GM12872 (cell line): ENCODE measurements around the gene KIF4A.

ENCODE experiments used
- CTCF ChIP-seq: IDR thresholded peaks from 3 replicates; pipeline ENCODE4 v1.5.1; 2011; ENCODE audit warnings: low read depth, mild to moderate bottlenecking, low read length, moderate library complexity; ENCODE audit not compliant: insufficient read depth

The KIF4A gene

GRCh38 chrX:70264784-70265183 is 25.1 kb upstream of the KIF4A start:
- no peak for TF ChIP-seq CTCF

- no peak for TF ChIP-seq CTCF
Measured at GRCh38 chrX:70268034-70268433, 21.9 kb upstream of the KIF4A start, which contains the start of gene ARR3. Gene ARR3 (plus strand): TSS chrX:70268334. CDS start chrX:70269386, 1,052 bp downstream.

DNA sequence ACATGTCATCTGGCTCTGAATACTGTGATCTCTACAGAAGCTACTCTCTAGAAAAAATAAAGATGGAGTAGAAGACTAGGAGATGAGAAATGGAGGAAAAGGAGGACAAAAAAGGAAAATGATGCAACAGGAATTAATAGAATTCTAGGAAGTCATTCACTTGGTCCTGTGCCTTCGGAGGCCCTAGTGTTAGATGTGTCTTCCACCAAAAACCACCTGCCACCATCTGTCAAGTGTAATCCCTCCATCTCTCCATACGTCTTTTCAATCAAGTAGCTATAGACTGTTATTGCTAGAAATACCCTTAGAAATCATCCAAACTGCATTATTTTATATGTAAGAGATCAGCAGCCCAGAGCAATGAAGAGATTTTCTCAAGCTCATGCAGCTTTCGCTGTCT is 10.8 kb upstream of the KIF4A start:
- TF ChIP-seq CTCF, result no peak

GRCh38 chrX:70280573-70280972 is 9.3 kb upstream of the KIF4A start:
- no peak for TF ChIP-seq CTCF

GRCh38 chrX:70281951-70282350 is 8.0 kb upstream of the KIF4A start, which contains the start of gene RAB41:
Gene RAB41 (plus strand): TSS chrX:70282172. CDS start chrX:70282218, 46 bp downstream.
- TF ChIP-seq CTCF, result no peak

GRCh38 chrX:70289168-70289792 is 624 bp upstream of the KIF4A start:
- TF ChIP-seq CTCF, result no peak

GRCh38 chrX:70292788-70293187 is 2.9 kb downstream of the KIF4A start:
- no peak for TF ChIP-seq CTCF
